RWPE1 (cell line): Measurements from ENCODE around the gene TPCN2.

Experiments used
- CTCF ChIA-PET: fragments of 350-600 bp; sonication (Branson Sonifier 250); formaldehyde crosslinking; extraction: SDS; loops from one replicate; lab custom pipeline; 2021; lab: Yijun Ruan, JAX
- POLR2A ChIA-PET: fragments of 400-600 bp; formaldehyde crosslinking; extraction: SDS; loops from one replicate; lab custom pipeline; 2020; ENCODE audit warnings: antibody characterized with exemption; ENCODE audit not compliant: low non-redundant PET; lab: Yijun Ruan, JAX
- DNase-seq: peaks from one replicate; pipeline ENCODE4 v3.0.0; 2012; ENCODE audit warnings: low spot score
- H3K27ac ChIP-seq: fragments of 450-650 bp; 2 replicates; pipeline ENCODE4 v1.5.1; 2017
- CTCF ChIP-seq: fragments of 450-650 bp; conservative IDR thresholded peaks from 2 replicates; pipeline ENCODE4 v1.5.1; 2017; ENCODE audit warnings: low read depth, mild to moderate bottlenecking

Gene TPCN2

GRCh38 chr11:69002110-69002569 lies 46.6 kb upstream of the TPCN2 start:
- CTCF ChIA-PET, result interaction anchor here (0.6 to 1.0 kb wide), 3 partner anchors 11 to 654 kb away, joined by 3 to 6 read pairs (median 3); partner anchors contain the start of genes IGHMBP2 and MRPL21

GRCh38 chr11:69002570-69003231 lies 46.0 kb upstream of the TPCN2 start:
- CTCF ChIA-PET, result interaction anchor here (0.6 to 1.0 kb wide), 3 partner anchors 12 to 1794 kb away, joined by 3 to 6 read pairs (median 3); partner anchors contain the start of genes IGHMBP2 and MRPL21
- no peak for DNase-seq
- POLR2A ChIA-PET, result no interaction called here
- TF ChIP-seq CTCF, result no peak
- peak overlapping the region; percentile 82 for H3K27ac ChIP-seq

More at GRCh38 chr11:69002110-69002569, 46.6 kb upstream of the TPCN2 start:
- H3K27ac ChIP-seq, result peak overlapping the region; percentile 82
- no peak for TF ChIP-seq CTCF
- POLR2A ChIA-PET, result no interaction called here
- no peak for DNase-seq

DNA sequence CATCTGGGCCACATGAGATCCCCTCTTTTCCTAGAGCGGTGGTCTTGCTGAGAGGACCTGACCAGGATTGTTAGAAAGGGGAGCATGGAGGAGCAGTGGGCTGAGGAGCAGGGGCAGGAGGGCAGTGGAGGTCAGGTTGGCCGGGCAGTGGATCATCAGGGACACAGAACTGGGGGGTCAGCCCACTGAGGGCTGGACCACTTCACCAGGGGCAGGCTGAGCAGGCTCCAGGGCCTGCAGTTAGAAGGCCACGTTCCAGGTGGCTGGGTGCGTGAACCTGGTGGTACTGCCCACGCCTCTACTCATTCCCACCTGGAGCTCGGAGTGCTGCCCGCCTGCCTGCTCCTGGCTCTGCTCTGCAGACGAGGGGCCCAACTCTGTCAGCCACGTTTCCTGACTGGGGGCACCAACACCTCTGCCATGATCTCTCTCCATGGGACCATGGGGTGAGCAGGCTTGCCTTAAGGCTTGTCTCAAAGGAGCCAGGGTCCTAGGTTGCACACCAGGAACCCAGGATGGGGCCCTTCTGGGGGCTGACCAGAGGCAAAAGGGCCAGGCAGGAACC lies 45.3 kb upstream of the TPCN2 start:
- DNase-seq, result no peak
- ChIA-PET POLR2A (no interaction called here), CTCF (interaction anchor here (0.5 kb wide), 1 partner anchor 651 kb away, joined by 3 read pairs; no protein-coding TSS in a partner anchor)
- no peak for TF ChIP-seq CTCF
- H3K27ac ChIP-seq, result no peak overlapping the region

DNA sequence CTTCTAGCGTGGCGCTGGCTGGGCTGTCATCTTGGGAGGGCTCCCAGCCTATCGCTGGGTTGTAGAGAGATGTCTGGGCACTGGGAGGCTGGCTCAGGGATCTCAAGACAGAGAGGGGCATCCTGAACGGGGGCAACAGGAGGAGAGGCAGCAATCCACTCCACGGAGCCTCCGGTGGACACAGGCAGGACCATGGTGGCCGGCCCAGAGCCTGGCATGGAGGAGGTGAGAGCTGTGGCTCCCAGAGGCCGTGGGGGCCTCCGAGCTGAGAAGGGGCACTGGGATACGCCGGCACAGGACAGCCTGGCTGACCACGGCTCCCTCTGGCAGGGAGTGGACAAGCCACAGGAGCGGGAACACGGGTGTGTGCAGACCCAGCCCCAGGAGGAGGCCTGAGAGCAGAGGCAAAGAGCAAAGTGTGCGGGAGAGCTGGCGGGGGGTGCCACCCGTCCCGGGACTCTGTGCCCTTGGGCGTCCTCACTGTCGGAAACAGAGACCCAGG lies 44.8 kb upstream of the TPCN2 start:
- no peak for DNase-seq
- H3K27ac ChIP-seq, result no peak overlapping the region
- no peak for TF ChIP-seq CTCF
- CTCF ChIA-PET, result interaction anchor here (0.5 kb wide), 1 partner anchor 652 kb away, joined by 3 read pairs; no protein-coding TSS in a partner anchor
- POLR2A ChIA-PET, result no interaction called here

DNA sequence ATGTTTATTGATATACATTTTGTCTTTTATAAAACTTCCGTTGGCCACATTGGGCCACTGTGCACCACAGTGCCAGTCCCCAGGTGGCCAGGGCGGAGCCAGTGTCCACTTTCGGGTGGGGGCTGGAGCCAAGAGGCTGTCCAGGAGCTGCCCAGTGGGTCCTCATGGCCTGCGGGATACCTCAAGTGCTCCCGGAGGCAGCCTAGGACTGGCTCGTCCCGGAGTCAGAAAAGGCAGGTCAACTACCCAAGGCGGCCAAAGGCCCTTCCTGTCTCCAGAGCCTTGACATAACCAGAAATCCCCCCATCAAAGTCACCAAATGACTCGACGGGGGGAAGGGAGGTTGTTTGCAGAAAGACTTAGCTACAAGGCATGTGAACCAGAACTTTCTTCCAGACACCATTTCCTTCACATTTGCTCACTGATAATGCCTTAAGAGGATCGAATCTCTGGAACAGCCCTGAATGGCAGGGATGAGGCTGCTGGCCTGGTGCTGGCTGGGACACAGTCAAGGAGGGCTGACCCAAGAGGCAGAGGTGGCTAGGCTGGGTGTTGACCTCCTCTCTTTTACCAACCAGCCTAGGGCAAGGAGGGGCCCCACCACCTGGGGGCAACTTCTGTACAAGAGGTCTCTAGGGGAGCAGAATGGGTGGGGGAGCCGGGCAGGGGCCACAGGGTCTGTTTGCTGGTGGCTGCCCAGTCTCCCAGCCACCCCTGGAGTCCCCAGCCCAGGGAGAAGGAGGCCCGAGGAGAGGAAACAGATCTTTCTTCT lies 44.1 kb upstream of the TPCN2 start:
- TF ChIP-seq CTCF, result no peak
- no peak for DNase-seq
- ChIA-PET POLR2A (no interaction called here), CTCF (no interaction called here)
- no peak overlapping the region for H3K27ac ChIP-seq

- no peak overlapping the region for H3K27ac ChIP-seq
- TF ChIP-seq CTCF, result no peak
- POLR2A ChIA-PET, result no interaction called here
- CTCF ChIA-PET, result no interaction called here
- DNase-seq, result no peak
Observed at GRCh38 chr11:69005183-69005630, 43.5 kb upstream of the TPCN2 start.
